GM11168 (cell line): Measurements from ENCODE around the gene CENPA.

Experiments used
- in situ Hi-C: fragments of 300-500 bp; cut with MboI; formaldehyde crosslinking; loops from one replicate; pipeline ENCODE4 v1.12.0; 2022; ENCODE audit warnings: low sequenced_read_pairs; ENCODE audit not compliant: unreplicated experiment

Gene CENPA

GRCh38 chr2:26818972-26819371 is 33.1 kb downstream of the CENPA start:
- in situ Hi-C loops, result no loop called here

GRCh38 chr2:26820932-26821331 is 35.1 kb downstream of the CENPA start:
- in situ Hi-C loops, result no loop called here

- in situ Hi-C loops, result no loop called here
Observed at GRCh38 chr2:26822877-26823276, 37.0 kb downstream of the CENPA start.

- in situ Hi-C loops, result no loop called here
Observed at GRCh38 chr2:26838121-26838906, 52.5 kb downstream of the CENPA start.

- in situ Hi-C loops, result no loop called here
Observed at GRCh38 chr2:26840937-26841610, 55.2 kb downstream of the CENPA start.

GRCh38 chr2:26843041-26843440 is 57.2 kb downstream of the CENPA start:
- in situ Hi-C loops, result no loop called here
